ENCODE results near the gene ANKRD24. TPM values are rescaled to one million over a fixed set of nuclear protein-coding genes. Genes with fewer than 3 reads are reported as not detected.

ANKRD24 gene
- total RNA-seq, 1 donor from 2014 or later: 0.15 TPM

DNA sequence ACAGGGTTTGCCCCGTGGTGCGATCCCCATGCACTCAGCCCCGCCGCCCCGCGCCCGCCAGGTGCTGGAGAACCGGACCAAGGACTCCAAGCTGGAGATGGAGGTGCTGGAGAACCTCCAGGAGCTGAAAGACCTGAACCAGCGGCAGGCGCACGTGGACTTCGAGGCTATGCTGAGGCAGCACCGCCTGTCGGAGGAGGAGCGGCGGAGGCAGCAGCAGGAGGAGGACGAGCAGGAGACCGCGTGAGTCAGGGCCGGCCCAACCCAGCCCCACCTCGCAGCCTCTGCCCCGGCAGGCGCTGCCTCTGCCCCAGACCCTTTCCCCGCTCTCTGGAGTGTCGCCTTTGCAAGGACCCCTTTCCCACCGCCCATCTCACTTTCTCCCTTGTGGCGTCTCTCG, 75.7 kb downstream of the ANKRD24 start:
- Mint-ChIP-seq H3K27me3 (ENCODE audit: insufficient read depth, low read depth) (no peaks in the 10 kb centered on the region), H3K36me3 (peaks cover 26% of the 10 kb centered on the region), H3K4me3 (no peak overlapping the region), H3K27ac (no peak overlapping the region), H3K9me3 (peaks cover 10% of the 10 kb centered on the region), H3K4me1 (no peaks in the 10 kb centered on the region)
- TF ChIP-seq CTCF (IDR thresholded peaks at IDR 0.05) (no peak), EZH2phosphoT487 (IDR thresholded peaks at IDR 0.05) (no peak), EZH2 (IDR thresholded peaks at IDR 0.05) (no peak)
- no peaks in the 10 kb centered on the region for H3K27me3 ChIP-seq
- H3K9ac ChIP-seq: no peak overlapping the region
- no peaks in the 10 kb centered on the region for H3K4me1 ChIP-seq
- H3K9me3 ChIP-seq (ENCODE audit: low read depth): no peaks in the 10 kb centered on the region
- peaks cover 6% of the 10 kb centered on the region for H3K36me3 ChIP-seq
- DNase-seq (ENCODE audit: low spot score): no peak
- H4K20me1 ChIP-seq (ENCODE audit: low read depth): no peaks in the 10 kb centered on the region
- H3F3A ChIP-seq (ENCODE audit: low read depth): no peaks in the 10 kb centered on the region
- H3K4me2 ChIP-seq: no peak overlapping the region
- no peak overlapping the region for H2AFZ ChIP-seq (replicated peaks)
- no peak overlapping the region for H3K4me3 ChIP-seq
- no peaks in the 10 kb centered on the region for H3K79me2 ChIP-seq (ENCODE audit: low read depth)
- no peak overlapping the region for H3K27ac ChIP-seq

DNA sequence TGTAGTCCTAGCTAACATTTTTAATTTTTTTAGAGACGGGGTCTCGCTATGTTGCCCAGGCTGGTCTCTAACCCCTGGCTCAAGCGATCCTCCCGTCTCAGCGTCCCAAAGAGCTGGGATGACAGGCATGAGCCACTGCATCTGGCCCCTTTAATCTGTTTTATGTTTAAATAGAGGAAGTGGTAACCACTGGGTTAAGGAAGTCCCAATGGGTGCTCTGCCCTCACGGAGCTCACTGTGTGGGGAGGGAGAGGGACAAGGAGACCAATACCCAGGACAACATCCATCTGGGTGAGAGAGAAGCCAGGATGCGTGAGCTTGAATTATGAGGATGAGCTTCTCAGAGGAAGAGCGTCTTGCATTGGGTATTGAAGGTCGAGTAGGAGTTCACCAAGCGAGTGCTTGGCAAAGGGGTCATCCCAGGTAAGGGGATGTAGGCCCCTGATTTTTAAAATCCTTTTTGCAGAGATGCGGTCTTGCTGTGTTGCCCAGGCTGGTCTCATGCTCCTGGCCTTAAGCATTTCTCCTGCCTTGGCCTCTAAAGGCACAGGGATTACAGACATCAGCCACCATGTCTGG, 78.2 kb downstream of the ANKRD24 start:
- H3K9me3 ChIP-seq (ENCODE audit: low read depth): no peaks in the 10 kb centered on the region
- no peaks in the 10 kb centered on the region for H3K4me1 Mint-ChIP-seq
- no peak overlapping the region for H3K4me2 ChIP-seq
- H3K27me3 ChIP-seq: no peaks in the 10 kb centered on the region
- H3K4me1 ChIP-seq: no peaks in the 10 kb centered on the region
- H3K79me2 ChIP-seq (ENCODE audit: low read depth): no peaks in the 10 kb centered on the region
- no peaks in the 10 kb centered on the region for H3K9me3 Mint-ChIP-seq
- H4K20me1 ChIP-seq (ENCODE audit: low read depth): no peaks in the 10 kb centered on the region
- H3K4me3 Mint-ChIP-seq: no peak overlapping the region
- DNase-seq (ENCODE audit: low spot score): no peak
- no peak overlapping the region for H3K27ac ChIP-seq
- no peak overlapping the region for H3K4me3 ChIP-seq
- H2AFZ ChIP-seq (replicated peaks): no peak overlapping the region
- no peaks in the 10 kb centered on the region for H3F3A ChIP-seq (ENCODE audit: low read depth)
- no peaks in the 10 kb centered on the region for H3K36me3 ChIP-seq
- peaks cover 13% of the 10 kb centered on the region for H3K36me3 Mint-ChIP-seq
- H3K9ac ChIP-seq: no peak overlapping the region
- TF ChIP-seq CTCF (IDR thresholded peaks at IDR 0.05) (no peak), EZH2phosphoT487 (IDR thresholded peaks at IDR 0.05) (no peak), EZH2 (IDR thresholded peaks at IDR 0.05) (no peak)
- H3K27ac Mint-ChIP-seq: no peak overlapping the region
- H3K27me3 Mint-ChIP-seq (ENCODE audit: insufficient read depth, low read depth): peaks cover 4% of the 10 kb centered on the region

GRCh38 chr19:4264812-4265211, 82.3 kb downstream of the ANKRD24 start:
- Histone ChIP-seq H4K20me1 (ENCODE audit: low read depth) (peaks cover 5% of the 10 kb centered on the region), H3K9ac (no peak overlapping the region), H2AFZ (replicated peaks) (no peak overlapping the region), H3K27me3 (no peaks in the 10 kb centered on the region), H3K27ac (no peak overlapping the region), H3K4me2 (no peak overlapping the region), H3K9me3 (ENCODE audit: low read depth) (no peaks in the 10 kb centered on the region), H3K79me2 (ENCODE audit: low read depth) (no peaks in the 10 kb centered on the region), H3K4me1 (no peaks in the 10 kb centered on the region), H3K4me3 (no peak overlapping the region), H3F3A (ENCODE audit: low read depth) (peaks cover 6% of the 10 kb centered on the region), H3K36me3 (no peaks in the 10 kb centered on the region)
- Mint-ChIP-seq H3K4me1 (peaks cover 4% of the 10 kb centered on the region), H3K9me3 (no peaks in the 10 kb centered on the region), H3K27me3 (ENCODE audit: insufficient read depth, low read depth) (peaks cover 6% of the 10 kb centered on the region), H3K27ac (no peak overlapping the region), H3K36me3 (peaks cover 3% of the 10 kb centered on the region), H3K4me3 (no peak overlapping the region)
- no peak for DNase-seq (ENCODE audit: low spot score)
- TF ChIP-seq CTCF (IDR thresholded peaks at IDR 0.05) (no peak), EZH2phosphoT487 (IDR thresholded peaks at IDR 0.05) (no peak), EZH2 (IDR thresholded peaks at IDR 0.05) (no peak)

Measured in neural progenitor cell (in vitro differentiated cells).